Measurements from ENCODE around the gene PTPRJ.

Gene PTPRJ

DNA sequence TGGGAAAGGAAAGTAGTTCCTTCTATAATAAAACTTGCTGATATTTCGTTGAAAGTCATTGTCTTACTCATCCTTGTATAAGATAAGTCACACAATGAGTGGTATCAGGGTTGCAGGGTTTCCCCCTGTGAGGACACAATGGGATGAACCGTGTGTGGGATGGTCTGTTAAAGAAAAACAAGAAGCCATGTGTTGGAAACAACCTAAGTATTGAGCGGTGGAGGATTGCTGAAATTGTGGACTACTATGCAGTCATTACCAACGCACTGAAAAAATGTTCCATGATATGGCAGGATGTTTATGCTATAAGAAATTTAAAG is 28.6 kb downstream of the PTPRJ start:
- TF ChIP-seq, protein P1, sequence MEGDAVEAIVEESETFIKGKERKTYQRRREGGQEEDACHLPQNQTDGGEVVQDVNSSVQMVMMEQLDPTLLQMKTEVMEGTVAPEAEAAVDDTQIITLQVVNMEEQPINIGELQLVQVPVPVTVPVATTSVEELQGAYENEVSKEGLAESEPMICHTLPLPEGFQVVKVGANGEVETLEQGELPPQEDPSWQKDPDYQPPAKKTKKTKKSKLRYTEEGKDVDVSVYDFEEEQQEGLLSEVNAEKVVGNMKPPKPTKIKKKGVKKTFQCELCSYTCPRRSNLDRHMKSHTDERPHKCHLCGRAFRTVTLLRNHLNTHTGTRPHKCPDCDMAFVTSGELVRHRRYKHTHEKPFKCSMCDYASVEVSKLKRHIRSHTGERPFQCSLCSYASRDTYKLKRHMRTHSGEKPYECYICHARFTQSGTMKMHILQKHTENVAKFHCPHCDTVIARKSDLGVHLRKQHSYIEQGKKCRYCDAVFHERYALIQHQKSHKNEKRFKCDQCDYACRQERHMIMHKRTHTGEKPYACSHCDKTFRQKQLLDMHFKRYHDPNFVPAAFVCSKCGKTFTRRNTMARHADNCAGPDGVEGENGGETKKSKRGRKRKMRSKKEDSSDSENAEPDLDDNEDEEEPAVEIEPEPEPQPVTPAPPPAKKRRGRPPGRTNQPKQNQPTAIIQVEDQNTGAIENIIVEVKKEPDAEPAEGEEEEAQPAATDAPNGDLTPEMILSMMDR (IDR thresholded peaks at IDR 0.05; ENCODE audit: insufficient read depth, low read depth, low read length, missing control alignments), result no peak
- no peak for DNase-seq (ENCODE audit: low read depth)
- H3K4me3 ChIP-seq (ENCODE audit: low read length), result no peak overlapping the region

DNA sequence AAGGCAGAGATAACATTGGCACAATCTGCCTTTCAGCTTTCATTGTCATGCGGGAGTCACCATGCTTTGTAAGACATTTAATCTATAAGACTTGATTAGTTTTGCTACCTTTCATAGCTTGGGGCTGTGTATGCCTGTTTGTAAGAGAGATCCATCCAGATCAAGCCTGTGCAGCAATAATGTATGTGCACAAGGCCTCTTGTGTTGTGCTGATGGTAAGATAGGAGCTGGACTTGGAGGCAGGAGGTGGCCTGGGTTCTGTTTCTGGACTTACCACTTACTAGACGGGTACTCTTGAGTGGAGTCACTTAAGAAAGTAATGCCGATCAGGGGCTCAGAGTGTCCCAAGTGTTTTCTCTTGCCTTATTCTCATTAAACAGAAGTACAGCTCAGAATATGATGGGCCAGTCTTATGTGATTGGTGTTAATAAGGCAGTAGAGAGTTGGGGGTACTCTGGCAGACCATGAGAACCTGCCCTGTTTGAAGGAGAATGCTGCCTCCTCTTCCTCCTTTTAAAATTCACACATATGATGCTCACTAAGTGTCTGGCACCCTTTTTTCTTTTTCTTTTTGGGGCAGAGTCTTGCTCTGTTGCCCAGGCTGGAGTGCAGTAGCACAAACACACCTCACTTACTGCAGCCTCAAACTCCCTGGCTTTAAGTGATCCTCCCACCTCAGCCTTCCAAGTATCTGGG is 30.9 kb downstream of the PTPRJ start:
- TF ChIP-seq, protein P1 (IDR thresholded peaks at IDR 0.05; ENCODE audit: insufficient read depth, low read depth, low read length, missing control alignments), result no peak
- H3K4me3 ChIP-seq (ENCODE audit: low read length), result no peak overlapping the region

DNA sequence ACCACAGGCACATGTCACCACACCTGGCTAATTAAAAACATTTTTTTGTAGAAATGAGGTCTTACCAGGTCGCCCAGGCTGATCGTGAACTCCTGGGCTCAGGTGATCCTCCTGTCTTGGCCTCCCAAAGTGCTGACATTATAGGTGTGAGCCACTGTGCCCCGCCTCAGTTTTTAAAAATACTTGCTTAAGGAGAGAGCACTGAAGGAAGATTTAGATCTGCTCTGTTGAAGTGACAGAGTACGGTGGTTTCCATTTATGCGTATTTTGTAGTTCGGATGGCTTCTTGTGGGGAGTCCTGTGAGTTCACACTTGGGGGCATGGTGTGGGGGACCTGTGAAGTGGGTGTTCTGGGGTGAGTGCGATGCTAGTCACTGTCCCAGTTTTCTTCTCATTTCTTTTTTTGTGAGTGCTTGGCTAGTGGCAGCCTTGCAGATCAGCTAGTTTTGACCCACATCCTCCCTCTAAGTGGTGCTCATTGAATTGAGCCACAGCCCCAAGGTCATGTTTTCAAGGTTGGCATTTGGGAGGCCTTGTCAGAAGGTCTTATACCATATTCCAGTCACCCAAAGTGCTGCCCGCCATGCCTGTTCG is 31.5 kb downstream of the PTPRJ start:
- TF ChIP-seq, protein P1 (IDR thresholded peaks at IDR 0.05; ENCODE audit: insufficient read depth, low read depth, low read length, missing control alignments), result no peak
- H3K4me3 ChIP-seq (ENCODE audit: low read length), result no peak overlapping the region
- no peak for DNase-seq (ENCODE audit: low read depth)

More for the DNA sequence above, 30.9 kb downstream of the PTPRJ start:
- DNase-seq (ENCODE audit: low read depth), result no peak

DNA sequence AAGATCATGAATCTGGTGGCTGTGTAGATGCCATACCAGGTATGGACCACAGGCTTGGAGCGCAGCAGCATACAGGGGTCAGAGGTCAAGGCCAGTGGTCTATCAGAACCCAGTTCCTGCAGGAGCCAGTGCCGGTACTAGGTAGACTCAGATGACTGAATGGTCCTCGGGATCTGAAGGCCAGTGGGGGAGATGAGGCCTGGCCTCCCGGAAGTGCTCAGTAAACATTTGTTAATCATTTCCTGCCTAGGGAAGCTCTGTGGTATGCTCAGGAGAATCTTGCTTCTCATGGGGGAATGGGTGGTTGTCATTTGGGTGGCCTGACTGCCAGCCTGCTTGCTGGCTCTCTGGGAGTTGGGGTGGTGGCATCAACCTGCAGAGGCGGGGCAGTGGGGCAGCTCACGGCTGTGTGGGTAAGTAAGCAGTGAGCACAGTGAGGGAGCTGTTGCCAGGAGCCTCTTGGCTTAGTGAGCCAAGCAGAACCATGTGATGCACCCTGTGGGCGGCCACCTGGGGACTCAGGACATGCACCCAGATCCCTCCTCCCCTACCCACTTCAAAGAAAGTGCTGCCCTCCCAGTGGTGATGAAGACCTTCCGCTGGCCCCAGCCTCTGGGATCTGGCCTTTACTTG is 33.0 kb downstream of the PTPRJ start:
- H3K4me3 ChIP-seq (ENCODE audit: low read length), result no peak overlapping the region
- peak; percentile 23 for DNase-seq (ENCODE audit: low read depth)
- TF ChIP-seq, protein P1 (IDR thresholded peaks at IDR 0.05; ENCODE audit: insufficient read depth, low read depth, low read length, missing control alignments), result no peak

DNA sequence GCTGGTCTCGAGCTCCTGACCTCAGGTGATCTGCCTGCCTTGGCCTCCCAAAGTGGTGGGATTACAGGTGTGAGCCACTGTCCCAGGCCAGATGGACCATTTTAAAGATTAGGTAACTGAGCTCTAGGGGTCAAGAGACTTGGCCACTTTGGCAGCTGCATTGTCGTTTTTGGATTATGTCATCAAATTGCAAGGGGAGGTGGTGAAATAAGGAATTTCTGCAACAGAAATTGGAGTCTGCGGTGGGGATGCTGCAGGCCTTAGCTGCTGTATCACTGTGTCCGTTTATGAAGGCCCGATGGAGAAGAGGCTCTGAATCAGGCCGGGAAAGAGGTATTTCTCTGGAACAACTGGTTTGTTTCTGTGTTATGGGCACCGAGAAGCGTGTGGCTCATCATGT is 34.6 kb downstream of the PTPRJ start:
- no peak overlapping the region for H3K4me3 ChIP-seq (ENCODE audit: low read length)
- DNase-seq (ENCODE audit: low read depth), result no peak
- TF ChIP-seq, protein P1 (IDR thresholded peaks at IDR 0.05; ENCODE audit: insufficient read depth, low read depth, low read length, missing control alignments), result no peak

DNA sequence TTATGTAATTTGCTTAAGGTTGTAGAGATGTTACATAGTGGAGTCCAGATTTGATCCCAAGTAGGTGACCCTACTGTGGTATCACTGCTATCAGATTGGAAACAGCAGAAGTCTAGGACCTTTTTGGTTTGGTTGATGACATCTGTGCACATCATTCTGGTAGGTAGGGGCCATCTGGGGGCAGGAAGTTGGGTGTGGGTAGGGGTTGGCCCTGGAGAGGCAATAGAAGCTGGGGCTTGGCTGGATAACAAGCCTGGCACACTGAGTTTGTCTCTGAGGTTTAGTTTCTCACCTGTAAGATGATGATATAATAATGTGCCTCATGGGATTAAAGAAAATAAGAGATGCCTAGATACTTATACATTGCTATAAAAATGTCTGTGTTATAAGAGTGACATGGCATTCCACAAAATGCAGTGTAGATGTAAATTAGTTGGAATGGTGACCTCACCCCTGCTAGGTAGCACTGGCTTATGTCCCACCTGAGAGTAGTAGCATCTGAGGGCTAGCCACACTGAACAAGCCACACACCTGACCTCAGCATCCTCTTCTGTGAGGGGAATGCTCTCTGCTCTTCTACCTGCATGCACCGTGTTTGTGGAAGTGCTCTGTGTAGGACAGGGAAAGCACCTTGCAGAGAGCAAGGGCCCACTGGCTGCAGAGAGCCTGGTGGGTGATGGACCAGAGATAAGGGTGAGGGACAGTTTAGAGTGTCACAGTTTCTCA is 36.9 kb downstream of the PTPRJ start:
- no peak for DNase-seq (ENCODE audit: low read depth)
- no peak overlapping the region for H3K4me3 ChIP-seq (ENCODE audit: low read length)
- TF ChIP-seq, protein P1 (IDR thresholded peaks at IDR 0.05; ENCODE audit: insufficient read depth, low read depth, low read length, missing control alignments), result no peak
